Esophagus squamous epithelium (tissue), 5 donors: Measurements from ENCODE around the gene ERN1. TPM values are rescaled to one million over a fixed set of nuclear protein-coding genes. Genes with fewer than 3 reads are reported as not detected.

Experiments used
- DNase-seq: peaks from one replicate; lab custom pipeline; 2025; lab: John Stamatoyannopoulos, UW
- H3K27ac ChIP-seq, 4 donors: fragments of 200-600 bp; sonication (generic); one replicate each; pipeline ENCODE4 v1.5.1; 2016 to 2019; ENCODE audit warnings: mild to moderate bottlenecking in 1 of 4
- H3K27me3 ChIP-seq, 4 donors: fragments of 200-600 bp; sonication (generic); 1 replicate in 3 of 4; 2 replicates in 1 of 4; pipeline versions ENCODE4 v1.5.1 to v1.6.0; 2017 to 2021; ENCODE audit warnings: antibody characterized with exemption in 1 of 4
- H3K36me3 ChIP-seq, 3 donors: fragments of 200-600 bp; sonication (generic); one replicate each; pipeline ENCODE4 v1.5.1; 2016 to 2019
- H3K4me1 ChIP-seq, 3 donors: fragments of 200-600 bp; sonication (generic); one replicate each; pipeline ENCODE4 v1.5.1; 2017 to 2019
- H3K4me3 ChIP-seq, 4 donors: fragments of 200-600 bp; sonication (generic); 1 replicate in 3 of 4; 2 replicates in 1 of 4; pipeline ENCODE4 v1.5.1; 2016 to 2019; ENCODE audit warnings: mild to moderate bottlenecking in 2 of 4, moderate library complexity in 1 of 4
- H3K9me3 ChIP-seq, 3 donors: fragments of 200-600 bp; sonication (generic); one replicate each; pipeline ENCODE4 v1.5.1; 2016 to 2019
- POLR2A ChIP-seq, 4 donors: fragments of 450-650 bp; IDR thresholded peaks; one replicate each; pipeline ENCODE4 v1.6.1; 2017; ENCODE audit warnings: antibody characterized with exemption in 4 of 4, mild to moderate bottlenecking in 4 of 4, moderate library complexity in 3 of 4
- WGBS, 2 donors: methylation state at CpG; one replicate each; pipeline ENCODE4 v1.1.5; 2018; 5-methylcytosine and 5-hydroxymethylcytosine counted together
- intact Hi-C: fragments of 100-400 bp; cut with DNase I; formaldehyde crosslinking; loops from one replicate; pipeline ENCODE4 v1.15.0; 2022
- total RNA-seq, 4 donors: library from RNA; depleted of rRNA; stranded (reverse); fragments of >200 nt; gene quantifications; one replicate each; pipeline ENCODE4 v1.1.0, GENCODE V29; 2016
- TF ChIP-seq, protein P1 (sequence below), 6 experiments: fragments of 450-650 bp in 4 of 6; fragments of 200-600 bp in 2 of 6; sonication (generic) in 2 of 6; IDR thresholded peaks; one replicate each; pipeline ENCODE4 v1.5.1; 2016 to 2019; ENCODE audit warnings: antibody characterized with exemption in 6 of 6, mild to moderate bottlenecking in 4 of 6, moderate library complexity in 4 of 6
- donor health status: DM: yes; HTN: yes; CAD: no.

ERN1 gene
- total RNA-seq, 4 donors from 2014 or later: 9.2 to 19.1 (median 15.1) TPM

- peaks cover 33 to 95% (median 36%) of the 10 kb centered on the region in 3 donors for H3K36me3 ChIP-seq
- no peaks in the 10 kb centered on the region for H3K4me1 ChIP-seq
- H3K4me3 ChIP-seq: no peak overlapping the region
- H3K9me3 ChIP-seq: no peaks in the 10 kb centered on the region
- intact Hi-C loops: no loop called here
- H3K27ac ChIP-seq: no peak overlapping the region
- no peaks in the 10 kb centered on the region for H3K27me3 ChIP-seq
- DNase-seq: no peak
- no peak for TF ChIP-seq POLR2A (IDR thresholded peaks at IDR 0.05)
- TF ChIP-seq, protein P1, sequence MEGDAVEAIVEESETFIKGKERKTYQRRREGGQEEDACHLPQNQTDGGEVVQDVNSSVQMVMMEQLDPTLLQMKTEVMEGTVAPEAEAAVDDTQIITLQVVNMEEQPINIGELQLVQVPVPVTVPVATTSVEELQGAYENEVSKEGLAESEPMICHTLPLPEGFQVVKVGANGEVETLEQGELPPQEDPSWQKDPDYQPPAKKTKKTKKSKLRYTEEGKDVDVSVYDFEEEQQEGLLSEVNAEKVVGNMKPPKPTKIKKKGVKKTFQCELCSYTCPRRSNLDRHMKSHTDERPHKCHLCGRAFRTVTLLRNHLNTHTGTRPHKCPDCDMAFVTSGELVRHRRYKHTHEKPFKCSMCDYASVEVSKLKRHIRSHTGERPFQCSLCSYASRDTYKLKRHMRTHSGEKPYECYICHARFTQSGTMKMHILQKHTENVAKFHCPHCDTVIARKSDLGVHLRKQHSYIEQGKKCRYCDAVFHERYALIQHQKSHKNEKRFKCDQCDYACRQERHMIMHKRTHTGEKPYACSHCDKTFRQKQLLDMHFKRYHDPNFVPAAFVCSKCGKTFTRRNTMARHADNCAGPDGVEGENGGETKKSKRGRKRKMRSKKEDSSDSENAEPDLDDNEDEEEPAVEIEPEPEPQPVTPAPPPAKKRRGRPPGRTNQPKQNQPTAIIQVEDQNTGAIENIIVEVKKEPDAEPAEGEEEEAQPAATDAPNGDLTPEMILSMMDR (IDR thresholded peaks at IDR 0.05): no peak
- WGBS, 2 donors: 79 to 85% methylated on average over 5 to 7 of the region's 12 CpGs
Observed at GRCh38 chr17:64042700-64043485, 87.1 kb downstream of the ERN1 start.

GRCh38 chr17:64041912-64042311, 88.0 kb downstream of the ERN1 start:
- Histone ChIP-seq H3K27ac (no peak overlapping the region), H3K4me1 (no peaks in the 10 kb centered on the region), H3K9me3 (no peaks in the 10 kb centered on the region), H3K27me3 (no peaks in the 10 kb centered on the region), H3K36me3 (peaks cover 32 to 86% (median 36%) of the 10 kb centered on the region in 3 donors), H3K4me3 (no peak overlapping the region)
- no peak for DNase-seq
- TF ChIP-seq, protein P1 (IDR thresholded peaks at IDR 0.05): no peak
- TF ChIP-seq POLR2A (IDR thresholded peaks at IDR 0.05): no peak
- 72 to 75% methylated on average over 8 to 11 of the region's 11 CpGs for WGBS, 2 donors
- intact Hi-C loops: no loop called here

DNA sequence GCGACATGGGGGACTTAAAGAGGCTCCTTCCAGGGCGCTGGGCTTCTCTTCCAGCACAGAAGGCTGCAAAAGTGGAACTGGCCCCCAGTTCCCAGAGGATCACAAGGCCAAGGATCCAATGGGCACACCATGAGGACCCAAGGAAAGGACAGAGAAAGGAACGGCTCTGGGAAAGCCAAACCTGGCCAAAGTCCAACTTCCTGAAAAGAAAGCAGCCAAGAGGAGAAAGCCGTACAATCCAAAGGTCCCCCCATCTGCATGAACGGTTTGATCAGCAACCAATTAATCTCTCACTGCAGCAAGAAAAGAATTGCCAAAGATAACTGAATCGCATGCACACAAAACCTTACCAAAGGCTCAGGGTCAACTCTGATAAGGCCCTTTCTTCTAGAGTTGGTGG, 89.7 kb downstream of the ERN1 start:
- Histone ChIP-seq H3K4me1 (no peaks in the 10 kb centered on the region), H3K27me3 (no peaks in the 10 kb centered on the region), H3K9me3 (no peaks in the 10 kb centered on the region), H3K4me3 (no peak overlapping the region), H3K36me3 (peaks cover 17 to 69% (median 27%) of the 10 kb centered on the region in 3 donors), H3K27ac (no peak overlapping the region)
- 75 to 81% methylated on average over 5 to 6 of the region's 6 CpGs for WGBS, 2 donors
- DNase-seq: no peak
- no peak for TF ChIP-seq POLR2A (IDR thresholded peaks at IDR 0.05)
- TF ChIP-seq, protein P1 (IDR thresholded peaks at IDR 0.05): no peak
- intact Hi-C loops: no loop called here

DNA sequence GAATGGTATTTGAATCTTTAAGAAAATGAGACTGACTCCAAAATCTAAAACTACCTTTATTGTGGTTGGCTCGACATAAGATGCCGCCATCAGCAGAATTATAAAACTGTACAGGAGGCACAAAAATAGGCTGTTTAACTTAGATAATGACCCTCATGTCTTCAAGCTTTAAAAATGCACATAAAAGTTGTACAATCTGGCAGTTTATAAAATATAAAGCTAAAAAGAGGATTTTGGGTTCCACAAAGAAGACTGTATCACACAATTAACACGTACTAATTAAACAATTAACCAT, 90.9 kb downstream of the ERN1 start:
- intact Hi-C loops: no loop called here
- TF ChIP-seq POLR2A (IDR thresholded peaks at IDR 0.05): no peak
- TF ChIP-seq, protein P1 (IDR thresholded peaks at IDR 0.05): no peak
- H3K27ac ChIP-seq: no peak overlapping the region
- H3K4me1 ChIP-seq: no peaks in the 10 kb centered on the region
- H3K36me3 ChIP-seq: peaks cover 5 to 57% (median 16%) of the 10 kb centered on the region in 3 donors
- WGBS, 2 donors: 90 to 96% methylated on average over 3 of the region's 3 CpGs
- H3K4me3 ChIP-seq: no peak overlapping the region
- no peak for DNase-seq
- H3K27me3 ChIP-seq: no peaks in the 10 kb centered on the region
- H3K9me3 ChIP-seq: no peaks in the 10 kb centered on the region

DNA sequence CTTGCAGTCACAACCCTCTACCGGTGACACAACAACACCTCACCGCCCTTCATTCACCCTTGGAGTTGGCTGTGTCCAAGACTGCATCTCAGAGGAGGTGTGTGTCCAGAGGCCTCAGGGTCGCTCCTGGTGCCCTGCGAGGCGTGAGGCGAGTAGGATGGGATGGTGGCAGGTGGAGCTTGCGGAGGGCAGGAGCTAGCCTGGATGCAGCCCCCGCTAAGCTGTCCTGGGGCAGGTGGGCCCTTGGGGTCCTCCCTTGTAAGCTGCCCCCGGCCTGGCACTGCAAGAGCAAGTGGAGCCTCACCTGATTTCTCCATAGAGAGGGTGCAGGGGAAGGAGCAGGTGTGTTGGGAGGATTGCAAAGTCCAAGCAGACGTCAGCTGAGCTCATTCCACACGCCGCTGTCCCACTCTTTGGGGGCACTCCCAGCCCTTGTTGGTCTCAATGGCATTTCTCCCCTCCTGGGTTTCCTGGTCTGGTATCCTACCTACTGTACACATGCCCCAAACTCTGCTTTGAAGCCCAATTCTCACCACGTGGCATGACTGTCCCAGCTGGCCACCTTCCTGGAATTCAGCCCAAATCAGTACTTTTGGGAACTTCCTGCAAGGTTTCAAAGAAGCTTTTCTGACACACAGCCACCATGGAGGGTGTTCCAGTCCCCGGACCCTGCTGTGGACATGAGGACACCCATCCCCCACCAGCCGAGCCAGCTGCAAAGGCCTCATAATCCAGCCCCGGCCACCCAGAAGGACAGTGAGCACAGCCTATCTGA, 91.4 kb downstream of the ERN1 start:
- WGBS, 2 donors: 81 to 87% methylated on average over 6 to 10 of the region's 16 CpGs
- no peak overlapping the region for H3K4me3 ChIP-seq

More for the DNA sequence above, 91.4 kb downstream of the ERN1 start:
- no peak for TF ChIP-seq POLR2A (IDR thresholded peaks at IDR 0.05)
- TF ChIP-seq, protein P1 (IDR thresholded peaks at IDR 0.05): no peak
- no peak for DNase-seq
- intact Hi-C loops: no loop called here
- H3K27ac ChIP-seq: no peak overlapping the region
- peaks cover 0 to 52% (median 11%) of the 10 kb centered on the region in 3 donors for H3K36me3 ChIP-seq
- H3K27me3 ChIP-seq: no peaks in the 10 kb centered on the region
- H3K9me3 ChIP-seq: no peaks in the 10 kb centered on the region
- H3K4me1 ChIP-seq: no peaks in the 10 kb centered on the region
